Measurements from ENCODE around the gene ANKMY1.
"Not testable (repeated sequence)": the region's sequence is repeated elsewhere in the genome, so short reads cannot be mapped to it uniquely, and the experiment has no call there.

Gene ANKMY1

GRCh38 chr2:240565333-240566202, 7.8 kb upstream of the ANKMY1 start:
- no peaks in the 10 kb centered on the region for H3K9me3 ChIP-seq (ENCODE audit: insufficient read depth, low read depth, low read length)
- no peaks in the 10 kb centered on the region; the same call in 1 of the 2 replicates for H3K36me3 ChIP-seq (ENCODE audit: insufficient read depth, low read length)
- peak overlapping the region; percentile 50; the same call in 1 of the 2 replicates for H3K27ac ChIP-seq (ENCODE audit: low read depth, low read length)
- peaks cover 16% of the 10 kb centered on the region for H3K4me1 ChIP-seq (ENCODE audit: insufficient read depth, low read length)
- H3K27me3 ChIP-seq (ENCODE audit: insufficient read depth, low read length) = peaks cover 34% of the 10 kb centered on the region
- WGBS = 78% methylated on average over 26 of the region's 26 CpGs
- no peak overlapping the region for H3K9ac ChIP-seq (ENCODE audit: low read depth, low read length)
- H3K4me3 ChIP-seq (ENCODE audit: low read length) = peak overlapping the region; percentile 36; the same call in 1 of the 2 replicates

GRCh38 chr2:240564561-240565332, 7.0 kb upstream of the ANKMY1 start:
- 93% methylated on average over 10 of the region's 10 CpGs for WGBS
- H3K4me1 ChIP-seq (ENCODE audit: insufficient read depth, low read length) = peaks cover 19% of the 10 kb centered on the region
- no peak overlapping the region for H3K4me3 ChIP-seq (ENCODE audit: low read length)
- H3K27me3 ChIP-seq (ENCODE audit: insufficient read depth, low read length) = peaks cover 33% of the 10 kb centered on the region
- H3K9ac ChIP-seq (ENCODE audit: low read depth, low read length) = no peak overlapping the region
- H3K36me3 ChIP-seq (ENCODE audit: insufficient read depth, low read length) = no peaks in the 10 kb centered on the region; the same call in 1 of the 2 replicates
- no peaks in the 10 kb centered on the region for H3K9me3 ChIP-seq (ENCODE audit: insufficient read depth, low read depth, low read length)
- H3K27ac ChIP-seq (ENCODE audit: low read depth, low read length) = no peak overlapping the region

GRCh38 chr2:240563951-240564560, 6.3 kb upstream of the ANKMY1 start:
- Histone ChIP-seq H3K4me3 (ENCODE audit: low read length) (no peak overlapping the region), H3K9me3 (ENCODE audit: insufficient read depth, low read depth, low read length) (no peaks in the 10 kb centered on the region), H3K27me3 (ENCODE audit: insufficient read depth, low read length) (peaks cover 33% of the 10 kb centered on the region), H3K27ac (ENCODE audit: low read depth, low read length) (no peak overlapping the region), H3K4me1 (ENCODE audit: insufficient read depth, low read length) (peaks cover 19% of the 10 kb centered on the region), H3K36me3 (ENCODE audit: insufficient read depth, low read length) (no peaks in the 10 kb centered on the region; the same call in 1 of the 2 replicates), H3K9ac (ENCODE audit: low read depth, low read length) (no peak overlapping the region)
- 92% methylated on average over 12 of the region's 12 CpGs for WGBS

GRCh38 chr2:240563231-240563630, 5.4 kb upstream of the ANKMY1 start:
- not testable (repeated sequence) for H3K27ac ChIP-seq (ENCODE audit: low read depth, low read length); H3K9me3 ChIP-seq (ENCODE audit: insufficient read depth, low read depth, low read length); H3K4me3 ChIP-seq (ENCODE audit: low read length); H3K36me3 ChIP-seq (ENCODE audit: insufficient read depth, low read length); H3K9ac ChIP-seq (ENCODE audit: low read depth, low read length)
- Histone ChIP-seq H3K4me1 (ENCODE audit: insufficient read depth, low read length) (peaks cover 23% of the 10 kb centered on the region), H3K27me3 (ENCODE audit: insufficient read depth, low read length) (peaks cover 36% of the 10 kb centered on the region)
- WGBS = 95% methylated on average over 17 of the region's 17 CpGs

GRCh38 chr2:240561325-240561971, 3.7 kb upstream of the ANKMY1 start:
- Histone ChIP-seq H3K9ac (ENCODE audit: low read depth, low read length) (peak overlapping the region; percentile 73; the same call in 1 of the 2 replicates), H3K9me3 (ENCODE audit: insufficient read depth, low read depth, low read length) (no peaks in the 10 kb centered on the region), H3K27me3 (ENCODE audit: insufficient read depth, low read length) (peaks cover 28% of the 10 kb centered on the region), H3K36me3 (ENCODE audit: insufficient read depth, low read length) (no peaks in the 10 kb centered on the region; the same call in 1 of the 2 replicates), H3K4me3 (ENCODE audit: low read length) (peak overlapping the region; percentile 73), H3K4me1 (ENCODE audit: insufficient read depth, low read length) (peaks cover 21% of the 10 kb centered on the region), H3K27ac (ENCODE audit: low read depth, low read length) (peak overlapping the region; percentile 60)
- WGBS = 54% methylated on average over 12 of the region's 14 CpGs

- no peaks in the 10 kb centered on the region; the same call in 1 of the 2 replicates for H3K36me3 ChIP-seq (ENCODE audit: insufficient read depth, low read length)
- peaks cover 28% of the 10 kb centered on the region for H3K27me3 ChIP-seq (ENCODE audit: insufficient read depth, low read length)
- H3K9ac ChIP-seq (ENCODE audit: low read depth, low read length) = peak overlapping the region; percentile 74
- WGBS = under 1% methylated on average over 101 of the region's 101 CpGs
- peak overlapping the region; percentile 73 for H3K4me3 ChIP-seq (ENCODE audit: low read length)
- H3K9me3 ChIP-seq (ENCODE audit: insufficient read depth, low read depth, low read length) = no peaks in the 10 kb centered on the region
- peak overlapping the region; percentile 82 for H3K27ac ChIP-seq (ENCODE audit: low read depth, low read length)
- peaks cover 16% of the 10 kb centered on the region; the same call in 1 of the 2 replicates for H3K4me1 ChIP-seq (ENCODE audit: insufficient read depth, low read length)
These were observed 2.9 kb upstream of the ANKMY1 start for GRCh38 chr2:240560480-240561324.

- peaks cover 28% of the 10 kb centered on the region for H3K27me3 ChIP-seq (ENCODE audit: insufficient read depth, low read length)
- peak within 1 kb of the TSS; percentile 73 for H3K4me3 ChIP-seq (ENCODE audit: low read length)
- no peaks in the 10 kb centered on the region for H3K9me3 ChIP-seq (ENCODE audit: insufficient read depth, low read depth, low read length)
- peak within 1 kb of the TSS; percentile 74 for H3K9ac ChIP-seq (ENCODE audit: low read depth, low read length)
- H3K27ac ChIP-seq (ENCODE audit: low read depth, low read length) = peak within 1 kb of the TSS; percentile 82
- WGBS = 2% methylated on average over 39 of the region's 39 CpGs
- peaks cover 16% of the 10 kb centered on the region; the same call in 1 of the 2 replicates for H3K4me1 ChIP-seq (ENCODE audit: insufficient read depth, low read length)
- no peaks in the 10 kb centered on the region; the same call in 1 of the 2 replicates for H3K36me3 ChIP-seq (ENCODE audit: insufficient read depth, low read length)
These were observed 2.3 kb upstream of the ANKMY1 start, which contains the start of gene DUSP28 for GRCh38 chr2:240560084-240560479. Gene DUSP28, plus strand, starts transcription at chr2:240560357. Its CDS starts 328 bp downstream, at chr2:240560685.

GRCh38 chr2:240559286-240559685, 1.5 kb upstream of the ANKMY1 start:
- H3K4me1 ChIP-seq (ENCODE audit: insufficient read depth, low read length) = peaks cover 16% of the 10 kb centered on the region; the same call in 1 of the 2 replicates
- H3K9me3 ChIP-seq (ENCODE audit: insufficient read depth, low read depth, low read length) = no peaks in the 10 kb centered on the region
- H3K9ac ChIP-seq (ENCODE audit: low read depth, low read length) = no peak overlapping the region
- 98% methylated on average over 3 of the region's 3 CpGs for WGBS
- no peak overlapping the region for H3K27ac ChIP-seq (ENCODE audit: low read depth, low read length)
- no peaks in the 10 kb centered on the region; the same call in 1 of the 2 replicates for H3K36me3 ChIP-seq (ENCODE audit: insufficient read depth, low read length)
- peak overlapping the region; percentile 73; the same call in 1 of the 2 replicates for H3K4me3 ChIP-seq (ENCODE audit: low read length)
- H3K27me3 ChIP-seq (ENCODE audit: insufficient read depth, low read length) = peaks cover 28% of the 10 kb centered on the region

- H3K9ac ChIP-seq (ENCODE audit: low read depth, low read length) = peak overlapping the region; percentile 55; the same call in 1 of the 2 replicates
- no peak overlapping the region for H3K27ac ChIP-seq (ENCODE audit: low read depth, low read length)
- H3K4me1 ChIP-seq (ENCODE audit: insufficient read depth, low read length) = peaks cover 16% of the 10 kb centered on the region; the same call in 1 of the 2 replicates
- no peaks in the 10 kb centered on the region for H3K9me3 ChIP-seq (ENCODE audit: insufficient read depth, low read depth, low read length)
- WGBS = 70% methylated on average over 18 of the region's 18 CpGs
- H3K36me3 ChIP-seq (ENCODE audit: insufficient read depth, low read length) = no peaks in the 10 kb centered on the region; the same call in 1 of the 2 replicates
- H3K4me3 ChIP-seq (ENCODE audit: low read length) = peak overlapping the region; percentile 46
- peaks cover 28% of the 10 kb centered on the region for H3K27me3 ChIP-seq (ENCODE audit: insufficient read depth, low read length)
These were observed 511 bp upstream of the ANKMY1 start for GRCh38 chr2:240558236-240558761.

Data from HUES64 (cell line).